Measurements from ENCODE around the gene C7orf57.

GRCh38 chr7:48107926-48108472, 72.7 kb downstream of the C7orf57 start:
- TF ChIP-seq SUZ12 (IDR thresholded peaks at IDR 0.05) (no peak), ZNF384 (IDR thresholded peaks at IDR 0.05) (no peak), TARDBP (IDR thresholded peaks at IDR 0.05) (no peak), CTBP1 (IDR thresholded peaks at IDR 0.05; ENCODE audit: borderline replicate concordance) (no peak), SP1 (IDR thresholded peaks at IDR 0.05) (no peak), HDGF (IDR thresholded peaks at IDR 0.05; ENCODE audit: borderline replicate concordance) (no peak), FOXK2 (IDR thresholded peaks at IDR 0.05) (no peak), NFRKB (IDR thresholded peaks at IDR 0.05) (no peak), FOXM1 (IDR thresholded peaks at IDR 0.05; ENCODE audit: borderline replicate concordance) (no peak), LEF1 (IDR thresholded peaks at IDR 0.05; ENCODE audit: borderline replicate concordance) (no peak), L3MBTL2 (conservative IDR thresholded peaks at IDR 0.05) (no peak), FOXA1 (IDR thresholded peaks at IDR 0.05) (no peak), BHLHE40 (IDR thresholded peaks at IDR 0.05; ENCODE audit: borderline replicate concordance) (no peak), PKNOX1 (IDR thresholded peaks at IDR 0.05) (no peak)

All from HEK293T (cell line).